HG03439 (cell line): ENCODE measurements around the gene FAM13A.
A peak's percentile ranks its signal among the peaks of the same experiment; 100 is the strongest.
"Not testable (repeated sequence)": the region's sequence is repeated elsewhere in the genome, so short reads cannot be mapped to it uniquely, and the experiment has no call there.

Experiments used
- ATAC-seq: cut with Tn5 transposase; IDR thresholded peaks from one replicate; pipeline ENCODE4 v1.9.1; 2021; ENCODE audit warnings: mild to moderate bottlenecking, moderate library complexity; ENCODE audit not compliant: unreplicated experiment

Gene FAM13A

DNA sequence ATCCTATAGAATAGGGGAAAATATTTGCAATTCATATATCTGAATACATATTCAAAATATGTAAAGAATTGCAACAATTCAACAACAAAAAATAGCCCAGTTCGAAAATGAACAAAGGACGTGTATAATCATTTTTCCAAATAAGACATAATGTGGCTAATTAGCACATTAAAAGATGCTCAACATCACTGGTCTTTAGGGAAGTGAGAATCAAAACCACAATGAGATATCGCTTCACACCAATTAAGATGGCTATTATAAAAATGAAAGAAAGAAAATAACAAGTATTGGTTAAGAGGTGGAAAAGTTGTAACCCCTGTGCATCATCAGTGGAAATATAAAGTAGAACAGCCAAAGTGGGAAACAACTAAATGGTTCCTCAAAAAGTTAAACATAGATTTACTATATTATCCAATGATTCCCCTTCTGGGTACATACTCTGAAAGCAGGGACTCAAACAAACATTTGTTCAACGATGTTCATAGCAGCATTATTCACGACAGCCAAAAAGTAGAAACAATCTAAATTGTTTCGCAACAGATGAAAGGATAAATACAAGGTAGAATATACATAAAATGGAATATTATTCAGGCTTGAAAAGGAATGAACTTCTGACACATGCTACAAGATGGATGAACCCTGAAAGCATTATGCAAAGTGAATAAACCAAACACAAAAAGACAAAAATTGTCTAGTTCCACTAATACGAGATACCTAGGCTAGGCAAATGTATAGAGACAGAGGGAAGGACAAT, 12.7 kb downstream of the FAM13A start:
- ATAC-seq: no peak

- no peak for ATAC-seq
Measured at GRCh38 chr4:89042055-89042454, 14.9 kb downstream of the FAM13A start.

DNA sequence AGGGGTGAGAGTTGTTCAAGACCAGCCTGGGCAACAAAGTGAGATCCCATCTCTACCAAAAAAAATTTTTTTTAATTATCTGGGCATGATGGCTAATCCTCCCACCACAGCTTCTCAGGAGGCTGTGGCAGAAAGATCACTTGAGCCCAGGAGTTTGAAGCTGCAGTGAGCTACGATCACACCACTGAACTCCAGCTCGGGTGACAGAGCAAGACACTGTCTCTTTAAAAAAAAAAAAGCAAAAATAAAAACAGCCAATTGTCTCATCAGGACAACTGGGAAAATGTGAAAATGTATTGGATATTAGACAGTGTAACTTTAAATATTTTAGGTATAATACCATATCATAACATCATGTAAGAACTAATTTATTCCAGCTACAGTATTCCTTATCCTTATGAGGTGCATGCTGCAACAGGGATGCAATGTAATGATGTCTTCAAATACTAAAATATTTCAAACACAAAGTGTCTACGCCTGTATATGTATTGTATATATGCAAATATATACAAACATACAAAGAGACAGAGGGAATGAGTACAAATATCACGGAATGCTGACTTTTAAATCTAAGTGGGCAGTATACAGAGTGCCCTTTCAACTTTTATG, 17.2 kb downstream of the FAM13A start:
- ATAC-seq: no peak

GRCh38 chr4:89036535-89036934, 20.4 kb downstream of the FAM13A start:
- ATAC-seq: no peak

DNA sequence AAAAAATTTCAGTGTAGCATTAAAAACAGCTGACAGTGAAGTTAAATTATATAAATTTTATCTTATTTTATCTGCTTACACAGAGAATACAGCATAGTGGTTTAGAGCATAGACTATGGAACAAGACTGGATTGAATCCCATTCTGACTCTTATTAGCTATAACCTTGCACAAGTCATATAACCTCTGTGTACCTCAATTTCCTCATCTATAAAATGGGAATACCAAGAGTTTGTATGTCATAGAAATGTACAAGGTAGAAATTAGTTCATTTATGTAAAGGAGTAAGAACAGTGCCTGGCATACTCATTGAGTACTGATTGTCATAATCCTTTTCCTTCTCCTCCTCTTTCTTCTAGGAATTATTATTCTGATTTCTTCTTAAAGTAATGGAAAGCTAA, 25.7 kb downstream of the FAM13A start:
- ATAC-seq: no peak

GRCh38 chr4:89029591-89029990, 27.4 kb downstream of the FAM13A start:
- ATAC-seq: no peak

DNA sequence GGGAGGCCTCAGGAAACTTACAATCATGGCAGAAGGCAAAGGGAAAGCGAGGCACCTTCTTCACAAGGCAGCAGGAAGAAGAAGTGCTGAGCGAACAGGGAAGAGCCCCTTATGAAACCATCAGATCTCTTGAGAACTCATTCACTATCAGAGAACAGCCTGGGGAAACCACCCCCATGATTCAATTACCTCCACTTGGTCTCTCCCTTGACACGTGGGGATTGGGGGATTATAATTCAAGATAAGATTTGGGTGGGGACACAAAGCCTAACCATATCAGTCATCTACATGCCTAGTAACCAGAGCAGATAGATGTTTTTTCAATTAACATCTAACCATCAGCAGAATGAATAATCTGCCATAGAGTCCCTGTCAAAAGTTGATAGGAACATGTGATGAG, 30.4 kb downstream of the FAM13A start:
- ATAC-seq: no peak

GRCh38 chr4:89024051-89024675, 32.8 kb downstream of the FAM13A start:
- peak; percentile 88 for ATAC-seq

- ATAC-seq: no peak
Measured at GRCh38 chr4:89023140-89023539, 33.8 kb downstream of the FAM13A start.

DNA sequence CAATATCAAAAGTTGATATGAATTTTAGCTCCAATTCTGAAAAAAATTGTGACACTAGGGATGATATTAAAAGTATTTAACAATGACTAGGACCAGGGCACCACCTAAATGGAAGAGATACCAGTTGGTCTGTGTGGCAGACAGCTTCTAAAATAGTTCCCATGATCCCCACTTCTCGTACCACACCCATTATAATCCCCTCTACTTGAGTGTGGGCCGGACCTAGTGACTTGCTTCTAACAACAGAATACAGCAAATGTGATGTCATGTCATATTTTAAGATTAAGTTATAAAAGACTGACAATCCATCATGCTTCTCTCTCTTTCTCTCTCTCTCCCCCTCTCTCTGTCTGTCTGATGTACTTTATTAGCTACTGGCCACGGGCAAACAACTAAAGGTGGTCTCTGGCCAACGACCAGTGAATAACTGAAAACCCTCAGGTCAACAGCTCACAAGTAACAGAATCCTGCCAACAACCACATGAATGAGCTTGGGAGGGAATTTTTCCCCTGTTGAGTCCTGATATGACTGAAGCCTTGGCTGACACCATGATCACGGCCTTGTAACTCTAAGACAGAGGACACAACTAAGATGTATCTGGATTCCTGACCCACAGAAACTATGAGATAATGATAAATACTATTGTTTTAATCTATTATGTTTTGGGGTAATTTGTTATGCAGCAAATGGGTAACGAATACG, 34.4 kb downstream of the FAM13A start:
- ATAC-seq: no peak

- no peak for ATAC-seq
Measured at GRCh38 chr4:89021684-89022083, 35.3 kb downstream of the FAM13A start.

GRCh38 chr4:89021062-89021461, 35.9 kb downstream of the FAM13A start:
- no peak for ATAC-seq

DNA sequence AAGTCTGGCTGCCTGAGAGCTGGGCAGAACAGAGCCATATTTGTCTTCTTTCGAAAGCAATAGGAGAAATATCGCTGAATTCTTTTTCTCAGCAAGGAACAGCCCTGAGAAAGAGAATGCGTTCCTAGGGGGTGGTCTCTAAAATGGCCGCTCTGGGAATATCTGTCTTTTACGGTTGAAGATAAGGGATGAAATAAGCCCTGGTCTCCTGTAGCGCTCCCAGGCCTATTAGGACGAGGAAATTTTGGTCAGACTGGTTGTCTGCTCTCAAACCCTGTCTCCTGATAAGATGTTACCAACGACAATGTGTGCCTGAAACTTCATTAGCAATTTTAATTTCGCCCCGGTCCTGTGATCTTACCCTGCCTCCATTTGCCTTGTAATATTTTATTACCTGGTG, 42.1 kb downstream of the FAM13A start:
- not testable (repeated sequence) for ATAC-seq

DNA sequence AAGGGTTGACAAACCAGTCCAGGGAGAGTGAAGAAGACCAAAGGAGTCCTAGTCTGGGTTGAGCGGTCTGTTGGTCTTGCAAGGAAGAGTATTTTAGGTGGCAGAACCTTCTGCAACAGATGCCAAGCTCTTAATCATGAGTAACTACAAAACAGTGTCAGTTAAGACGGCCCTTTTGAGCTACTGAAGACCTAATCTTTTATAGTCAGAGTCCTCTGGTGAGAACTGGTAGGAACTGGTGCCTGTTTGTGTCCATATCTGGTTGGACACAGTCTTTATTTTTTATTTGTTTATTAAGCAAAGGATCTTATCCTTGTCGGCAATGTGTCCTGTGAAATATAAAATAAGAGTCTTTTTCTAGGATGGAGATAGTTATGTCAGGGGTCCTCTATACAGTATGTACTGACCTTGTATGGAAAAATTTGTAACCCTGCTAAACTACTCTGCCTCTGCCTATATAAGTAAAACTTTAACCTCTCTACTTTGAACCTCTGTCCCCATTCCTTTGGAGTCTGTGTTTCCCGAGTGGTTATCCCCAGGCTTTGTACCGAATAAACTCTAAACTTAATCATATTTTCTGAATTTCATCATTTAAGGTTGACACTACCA, 47.1 kb downstream of the FAM13A start:
- no peak for ATAC-seq

- ATAC-seq: no peak
Measured at GRCh38 chr4:89009115-89009514, 47.9 kb downstream of the FAM13A start.

DNA sequence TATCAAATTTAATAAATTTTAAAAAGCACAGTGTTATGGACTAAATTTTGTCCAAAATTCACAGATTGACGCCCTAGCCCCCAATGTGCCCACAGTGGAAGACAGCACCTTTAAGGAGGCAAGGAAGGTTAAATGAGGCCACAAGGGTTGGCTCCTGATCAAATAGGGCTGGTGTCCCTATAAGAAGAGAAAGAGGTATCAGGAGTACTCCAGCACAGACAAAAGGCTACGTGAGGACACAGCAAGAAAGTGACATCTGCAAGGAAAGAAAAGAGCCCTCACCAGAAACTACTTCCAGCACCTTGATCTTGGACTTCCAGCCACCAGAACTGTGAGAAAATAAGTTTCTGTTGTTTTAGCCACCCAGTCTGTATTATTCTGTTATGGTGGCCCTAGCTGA, 48.8 kb downstream of the FAM13A start:
- ATAC-seq: no peak

DNA sequence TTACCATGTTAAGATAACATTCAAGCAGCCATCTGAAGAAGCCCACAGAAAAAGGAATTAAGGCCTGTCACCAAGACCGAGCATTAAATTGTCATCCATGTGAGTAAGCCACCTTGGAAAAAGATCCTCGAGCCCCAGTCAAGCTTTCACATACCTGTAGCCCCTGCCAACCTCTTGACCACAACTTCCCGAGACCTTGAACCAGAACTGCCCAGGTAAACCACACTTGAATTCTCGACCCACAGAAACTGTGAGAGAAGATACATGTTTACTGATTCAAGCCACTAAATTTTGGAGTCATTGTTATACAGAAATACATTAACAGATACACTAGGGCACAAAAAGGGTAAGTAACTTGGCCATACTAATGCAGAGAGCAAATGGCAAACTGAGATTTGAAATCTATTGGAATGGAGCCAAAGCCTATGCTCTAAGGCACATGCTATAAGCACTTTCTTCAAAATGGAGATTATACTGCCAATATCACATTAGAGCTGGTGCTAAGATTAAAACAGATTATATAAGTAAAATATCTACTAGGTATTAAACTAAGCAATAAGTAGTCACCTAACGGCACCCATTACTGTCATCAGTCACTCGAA, 49.5 kb downstream of the FAM13A start:
- no peak for ATAC-seq

GRCh38 chr4:89006307-89006706, 50.7 kb downstream of the FAM13A start:
- no peak for ATAC-seq

- ATAC-seq: not testable (repeated sequence)
Measured at GRCh38 chr4:89005066-89005465, 51.9 kb downstream of the FAM13A start.

DNA sequence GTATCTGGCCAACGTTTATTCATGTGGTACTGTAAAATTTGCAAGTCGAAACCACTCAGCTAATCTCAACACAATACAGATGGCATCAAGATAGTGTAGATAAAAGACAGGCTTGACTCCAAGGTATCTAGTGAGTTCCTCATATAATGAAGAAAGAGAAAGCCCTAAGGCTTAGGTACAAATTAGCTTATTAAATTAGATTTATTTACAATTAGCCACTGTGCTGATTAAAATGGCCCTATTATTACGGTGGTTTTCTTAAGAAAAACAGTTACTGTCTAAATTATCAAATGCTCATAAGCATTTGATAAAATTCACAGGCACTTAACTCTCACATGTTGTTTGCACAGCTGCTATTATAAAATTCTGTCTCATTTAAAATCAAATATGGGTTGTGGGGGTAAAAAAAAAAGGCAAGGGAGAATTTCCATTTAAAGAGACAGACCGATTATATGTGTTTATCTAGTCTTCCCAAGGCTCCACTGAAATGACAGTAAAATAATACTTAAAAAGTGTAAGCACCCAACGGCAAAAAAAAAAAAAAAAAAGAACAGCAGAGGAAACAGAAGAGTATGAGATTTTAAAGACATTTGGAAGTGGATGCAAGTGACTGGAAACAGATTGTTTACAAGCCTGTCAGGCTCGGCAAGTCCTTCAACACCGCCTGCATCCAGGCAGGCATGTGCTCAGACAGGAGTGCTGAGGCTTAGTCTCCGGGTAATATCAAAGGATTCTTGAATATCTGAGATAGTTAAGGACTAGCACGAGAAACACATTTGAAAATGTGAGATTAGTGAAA, 55.1 kb downstream of the FAM13A start:
- no peak for ATAC-seq
